HG03565 (cell line): ENCODE data around the gene DLX2.

Experiments used
- ATAC-seq: cut with Tn5 transposase; IDR thresholded peaks from one replicate; pipeline ENCODE4 v1.9.1; 2021; ENCODE audit warnings: mild to moderate bottlenecking, moderate library complexity; ENCODE audit not compliant: unreplicated experiment

DLX2 gene

DNA sequence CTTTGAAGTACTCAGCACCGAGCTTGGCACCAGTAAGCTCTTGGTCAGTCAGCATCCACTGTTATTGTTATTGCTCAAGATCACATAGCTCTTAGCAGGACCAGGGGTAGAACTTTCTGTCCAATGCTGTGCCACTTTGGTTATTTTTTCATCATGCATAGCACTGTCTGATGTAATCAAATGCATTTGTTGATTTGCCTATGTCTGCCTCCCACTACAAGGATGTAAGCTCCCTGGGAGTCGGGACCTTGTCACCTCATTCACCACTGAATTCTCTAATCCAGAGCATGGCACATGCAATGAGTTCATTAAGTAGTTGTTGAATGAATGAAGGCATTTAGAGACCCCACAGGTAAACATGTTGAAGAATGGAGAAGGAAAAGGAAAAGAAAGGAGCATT lies 46.4 kb downstream of the DLX2 start:
- ATAC-seq, result no peak

- ATAC-seq, result no peak
Observed at GRCh38 chr2:172053486-172053885, 49.2 kb downstream of the DLX2 start.

- ATAC-seq, result no peak
Observed at GRCh38 chr2:172052000-172052983, 50.4 kb downstream of the DLX2 start.

GRCh38 chr2:172050479-172051125 lies 52.1 kb downstream of the DLX2 start:
- ATAC-seq, result no peak

DNA sequence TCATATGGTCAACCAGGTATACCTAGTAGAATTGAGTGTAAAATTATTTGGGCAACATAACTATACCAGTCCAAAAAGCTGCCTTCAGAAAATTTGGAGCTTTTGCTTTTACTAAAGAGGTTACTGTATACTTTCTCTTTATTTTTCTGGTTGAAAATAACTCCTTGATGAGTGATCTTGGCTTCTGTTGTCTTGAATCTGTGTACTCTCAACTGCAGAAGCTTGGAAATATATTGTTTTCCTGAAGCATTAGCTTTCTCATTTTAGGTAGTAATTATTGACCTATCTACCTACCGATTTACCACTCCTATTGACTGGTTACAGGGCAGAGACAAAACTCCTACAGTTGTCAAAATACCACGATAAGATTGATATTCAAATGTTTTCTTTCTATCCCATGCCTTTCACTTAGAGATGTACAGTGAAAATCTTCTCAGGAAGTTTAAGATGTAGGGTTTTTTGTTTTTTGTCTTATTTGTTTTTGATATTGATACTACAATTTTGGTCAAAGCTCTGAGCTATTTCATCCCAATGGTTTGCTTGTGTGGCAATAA lies 53.1 kb downstream of the DLX2 start:
- no peak for ATAC-seq
